GM23338 (cell line): ENCODE data around the gene CMIP.

Experiments
- EZH2 ChIP-seq: fragments of 200-600 bp; sonication (generic); IDR thresholded peaks from one replicate; pipeline ENCODE4 v1.8.0; 2017; ENCODE audit warnings: antibody characterized with exemption, mild to moderate bottlenecking, low read depth; ENCODE audit not compliant: unreplicated experiment
- POLR2AphosphoS5 ChIP-seq: IDR thresholded peaks from 2 replicates; pipeline ENCODE4 v1.6.1; 2016; ENCODE audit warnings: antibody characterized with exemption, low read depth
- TF ChIP-seq, protein P1 (sequence below), 2 experiments: fragments of 200-600 bp in 1 of 2; sonication (generic) in 1 of 2; conservative IDR thresholded peaks; 2 replicates each; pipeline versions ENCODE4 v1.5.1 to v1.6.1; 2016 to 2017; ENCODE audit warnings: antibody characterized with exemption in 2 of 2, low read depth in 2 of 2, mild to moderate bottlenecking in 2 of 2, moderate library complexity in 1 of 2

DNA sequence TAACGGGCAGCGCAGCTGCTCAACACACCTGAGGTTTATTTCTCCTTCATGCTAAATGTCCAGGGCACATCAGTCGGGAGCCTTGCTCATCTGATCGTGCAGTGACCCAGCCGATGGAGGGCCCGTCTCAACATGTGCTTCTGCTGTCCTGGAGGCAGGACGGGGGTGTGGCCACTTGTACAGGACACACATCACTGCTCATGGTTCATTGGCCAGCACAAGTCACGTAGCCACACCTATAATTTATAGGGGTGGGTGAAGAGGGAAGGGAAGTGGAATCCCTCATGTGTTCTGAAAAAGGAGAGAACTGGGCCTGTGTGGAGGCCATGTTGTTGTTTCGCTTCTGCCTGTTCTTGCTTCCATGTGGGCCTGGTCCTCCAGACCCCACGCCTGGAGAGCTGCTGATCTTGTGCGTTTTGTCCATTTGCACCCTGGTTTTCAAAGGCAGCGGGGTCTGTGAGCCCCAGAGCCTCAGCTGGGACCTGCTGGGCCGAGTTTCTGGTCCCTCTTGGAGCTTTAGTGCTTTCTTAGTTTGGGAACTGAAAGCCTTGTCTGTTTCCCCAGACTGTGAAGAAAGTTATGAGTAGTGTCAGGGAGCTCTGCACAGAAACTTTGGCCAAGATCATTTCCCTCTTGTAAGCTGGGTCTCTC is 60.5 kb downstream of the CMIP start:
- TF ChIP-seq, protein P1, sequence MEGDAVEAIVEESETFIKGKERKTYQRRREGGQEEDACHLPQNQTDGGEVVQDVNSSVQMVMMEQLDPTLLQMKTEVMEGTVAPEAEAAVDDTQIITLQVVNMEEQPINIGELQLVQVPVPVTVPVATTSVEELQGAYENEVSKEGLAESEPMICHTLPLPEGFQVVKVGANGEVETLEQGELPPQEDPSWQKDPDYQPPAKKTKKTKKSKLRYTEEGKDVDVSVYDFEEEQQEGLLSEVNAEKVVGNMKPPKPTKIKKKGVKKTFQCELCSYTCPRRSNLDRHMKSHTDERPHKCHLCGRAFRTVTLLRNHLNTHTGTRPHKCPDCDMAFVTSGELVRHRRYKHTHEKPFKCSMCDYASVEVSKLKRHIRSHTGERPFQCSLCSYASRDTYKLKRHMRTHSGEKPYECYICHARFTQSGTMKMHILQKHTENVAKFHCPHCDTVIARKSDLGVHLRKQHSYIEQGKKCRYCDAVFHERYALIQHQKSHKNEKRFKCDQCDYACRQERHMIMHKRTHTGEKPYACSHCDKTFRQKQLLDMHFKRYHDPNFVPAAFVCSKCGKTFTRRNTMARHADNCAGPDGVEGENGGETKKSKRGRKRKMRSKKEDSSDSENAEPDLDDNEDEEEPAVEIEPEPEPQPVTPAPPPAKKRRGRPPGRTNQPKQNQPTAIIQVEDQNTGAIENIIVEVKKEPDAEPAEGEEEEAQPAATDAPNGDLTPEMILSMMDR (conservative IDR thresholded peaks at IDR 0.05; ENCODE audit: low read depth in 2 of 2), result no peak
- no peak for TF ChIP-seq EZH2
- TF ChIP-seq POLR2AphosphoS5, result no peak
